ENCODE measurements around the gene IFRD1.
"Not testable (repeated sequence)": the region's sequence is repeated elsewhere in the genome, so short reads cannot be mapped to it uniquely, and the experiment has no call there.

Gene IFRD1

DNA sequence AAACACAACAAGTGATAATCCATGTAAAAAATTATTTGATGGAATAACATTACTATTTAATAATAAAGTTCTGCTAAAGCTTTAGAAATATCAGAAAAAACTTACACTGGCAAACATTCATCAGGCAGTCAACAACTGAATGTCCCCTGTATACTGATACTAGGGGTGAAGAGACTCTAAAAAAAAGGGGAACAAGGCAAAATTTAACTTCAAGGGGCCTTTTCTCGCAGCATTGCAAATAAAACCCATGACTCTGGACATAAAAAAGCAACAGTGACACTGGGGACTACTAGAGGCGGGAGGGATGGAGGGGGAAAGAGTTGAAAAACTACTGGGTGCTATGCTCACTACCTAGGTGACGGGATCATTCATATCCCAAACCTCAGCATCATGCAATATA is 5.8 kb upstream of the IFRD1 start:
- DNase-seq = no peak

- DNase-seq = no peak
Observed at GRCh38 chr7:112446431-112446830, 3.8 kb upstream of the IFRD1 start.

GRCh38 chr7:112447406-112447805 is 2.9 kb upstream of the IFRD1 start:
- no peak for DNase-seq

DNA sequence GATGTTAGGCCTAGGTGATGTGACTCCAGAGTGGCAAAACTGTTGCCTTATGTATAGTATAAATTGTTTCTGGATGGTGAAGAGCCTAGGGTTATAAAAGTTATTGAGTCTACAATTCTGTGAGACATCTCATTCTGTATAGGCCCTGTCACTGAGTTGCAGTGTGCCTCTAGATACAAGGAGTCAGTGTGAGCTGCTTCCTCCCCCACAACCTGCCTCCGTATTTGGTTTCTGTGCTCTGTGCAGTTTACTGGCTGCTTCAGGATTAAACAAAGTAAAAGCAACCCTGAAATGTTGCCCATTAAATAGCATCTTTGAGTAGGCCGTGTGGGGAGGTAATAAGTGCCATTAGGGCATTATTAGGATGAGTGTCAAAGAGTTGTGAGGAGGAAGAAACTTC is 1.9 kb upstream of the IFRD1 start:
- no peak for DNase-seq

- no peak for DNase-seq
Observed at GRCh38 chr7:112448891-112449290, 1.4 kb upstream of the IFRD1 start.

- no peak for DNase-seq
Observed at GRCh38 chr7:112449353-112449752, 907 bp upstream of the IFRD1 start.

DNA sequence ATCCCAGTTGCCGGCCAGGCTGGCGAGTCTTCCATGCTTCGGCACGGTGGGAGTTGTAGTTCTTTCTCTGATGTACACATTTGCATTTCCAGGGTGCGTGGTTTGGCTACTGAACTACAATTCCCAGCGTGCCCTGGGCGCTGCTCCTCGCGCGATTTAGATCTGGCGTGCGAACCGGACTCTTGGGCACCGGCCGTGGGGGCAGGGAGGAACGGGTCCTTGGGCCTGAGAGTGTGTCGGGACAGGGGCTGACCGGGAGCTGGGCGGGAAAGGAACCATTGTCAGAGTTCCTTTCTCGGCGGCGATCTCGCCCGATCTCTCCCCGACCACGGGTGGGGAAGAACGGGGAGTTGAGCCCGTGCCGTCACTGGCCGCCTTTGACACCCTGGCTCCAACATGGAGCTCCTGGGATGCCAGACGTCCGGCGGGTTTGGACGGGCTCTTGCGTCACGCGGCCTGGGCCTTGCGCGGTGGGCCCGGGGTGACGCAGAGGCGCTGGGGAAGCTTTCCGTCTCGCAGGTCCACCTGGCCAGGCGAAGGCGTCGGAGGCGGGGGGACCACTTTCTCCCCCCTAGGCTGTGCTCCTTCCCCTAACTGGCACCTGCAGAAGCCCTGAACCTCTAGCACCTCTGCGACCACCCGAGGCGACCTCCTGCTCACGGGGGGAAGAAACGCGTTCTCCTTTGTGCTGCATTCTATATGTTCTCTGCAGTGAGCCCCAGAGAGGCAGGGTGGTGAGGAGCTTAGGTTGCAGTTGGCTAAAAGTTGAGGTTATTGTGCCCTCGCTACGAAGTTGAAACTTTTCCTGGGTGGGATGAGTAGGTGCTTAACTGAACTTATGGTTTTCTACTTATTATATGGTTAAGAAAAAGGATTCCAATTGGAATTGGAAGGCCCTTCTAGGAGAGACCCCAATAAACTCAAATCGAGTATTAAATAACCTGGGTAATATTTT is 824 bp downstream of the IFRD1 start:
- peak; percentile 95 for DNase-seq

DNA sequence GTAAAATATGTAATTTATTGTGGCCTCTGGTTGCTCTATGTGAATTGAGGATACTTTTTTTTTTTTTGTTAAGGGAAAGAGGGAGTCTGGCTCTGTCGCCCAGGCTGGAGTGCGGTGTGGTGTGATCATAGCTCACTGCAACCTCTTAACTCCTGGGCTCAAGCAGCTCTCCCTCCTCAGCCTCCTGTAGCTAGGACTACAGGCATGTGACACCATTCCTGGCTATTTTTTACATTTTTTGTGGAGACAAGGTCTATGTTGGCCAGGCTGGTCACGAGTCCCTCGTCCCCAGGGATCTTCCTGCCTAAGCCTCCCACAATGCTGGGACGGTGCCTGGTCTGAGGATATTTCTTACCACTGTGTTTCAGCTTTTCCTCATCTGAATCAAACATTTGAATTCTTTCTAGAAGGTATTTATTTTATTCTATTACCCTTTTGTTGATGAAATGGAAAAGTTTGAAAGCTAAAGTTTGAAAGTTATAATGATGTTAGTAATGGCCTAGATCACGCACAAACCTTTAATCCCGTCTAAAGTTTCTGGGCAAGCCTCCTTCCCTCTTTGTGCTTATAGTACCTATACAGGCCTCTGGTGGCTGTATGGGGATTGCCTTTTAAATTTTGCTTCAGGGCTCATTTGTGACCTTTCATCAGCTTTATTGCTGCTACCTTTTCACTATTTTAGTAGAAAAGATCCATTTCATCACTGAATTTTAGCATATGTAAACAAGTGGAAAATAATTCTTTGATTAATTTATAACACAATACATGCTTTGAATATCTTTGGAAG is 2.0 kb downstream of the IFRD1 start:
- DNase-seq = peak; percentile 47

GRCh38 chr7:112453505-112454171 is 3.4 kb downstream of the IFRD1 start:
- no peak for DNase-seq

DNA sequence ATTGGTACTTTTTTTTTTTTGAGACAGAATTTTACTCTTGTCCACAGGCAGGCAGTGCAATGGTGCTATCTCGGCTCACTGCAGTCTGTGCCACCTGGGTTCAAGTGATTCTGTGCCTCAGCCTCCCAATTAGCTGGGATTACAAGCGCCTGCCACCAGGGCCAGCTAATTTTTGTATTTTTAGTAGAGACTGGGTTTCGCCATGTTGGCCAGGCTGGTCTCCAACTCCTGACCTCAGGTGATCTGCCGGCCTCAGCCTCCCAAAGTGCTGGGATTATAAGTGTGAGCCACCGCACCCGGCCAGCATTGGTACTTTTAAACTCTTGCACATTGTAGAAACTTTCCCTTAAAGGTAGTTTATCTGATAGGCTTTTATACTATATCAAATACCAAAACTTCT is 3.9 kb downstream of the IFRD1 start:
- DNase-seq = not testable (repeated sequence)

GRCh38 chr7:112459645-112460044 is 9.4 kb downstream of the IFRD1 start:
- no peak for DNase-seq

- no peak for DNase-seq
Observed at GRCh38 chr7:112462236-112462635, 12.0 kb downstream of the IFRD1 start.

DNA sequence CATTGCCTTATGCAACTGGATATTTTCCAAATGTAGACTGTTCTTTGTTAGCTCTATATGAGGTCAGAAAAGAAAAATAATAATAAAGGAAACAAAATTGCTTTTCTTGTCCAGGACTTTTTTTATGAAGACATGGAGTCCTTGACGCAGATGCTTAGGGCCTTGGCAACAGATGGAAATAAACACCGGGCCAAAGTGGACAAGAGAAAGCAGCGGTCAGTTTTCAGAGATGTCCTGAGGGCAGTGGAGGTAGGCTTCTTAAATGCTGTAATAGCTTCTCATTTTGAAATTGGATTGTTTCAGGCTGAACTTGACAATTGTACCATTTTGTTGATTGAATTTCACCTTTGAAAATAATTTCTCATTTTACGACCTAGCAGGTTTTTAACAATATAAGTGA is 17.6 kb downstream of the IFRD1 start:
- no peak for DNase-seq

DNA sequence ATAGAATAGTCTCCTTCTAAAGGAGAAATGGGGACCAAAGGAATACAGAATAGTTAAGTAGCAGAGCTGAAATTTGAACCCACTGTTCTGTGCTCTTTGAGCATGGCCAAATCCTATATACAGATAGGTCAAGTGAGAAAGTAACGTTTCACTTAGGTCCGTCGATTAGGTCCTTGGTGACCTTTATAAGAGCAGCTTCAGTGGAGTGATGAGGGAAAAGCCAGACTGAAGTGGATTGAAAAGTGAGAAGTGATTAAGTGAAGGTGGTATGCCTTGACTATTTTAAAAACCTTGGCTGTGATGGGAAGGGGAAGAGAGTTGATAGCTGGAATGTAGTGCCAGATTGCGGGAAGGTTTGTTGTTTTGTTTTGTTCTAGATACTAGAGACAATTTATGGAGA is 19.9 kb downstream of the IFRD1 start:
- no peak for DNase-seq

- no peak for DNase-seq
Observed at GRCh38 chr7:112476390-112477052, 26.3 kb downstream of the IFRD1 start.

DNA sequence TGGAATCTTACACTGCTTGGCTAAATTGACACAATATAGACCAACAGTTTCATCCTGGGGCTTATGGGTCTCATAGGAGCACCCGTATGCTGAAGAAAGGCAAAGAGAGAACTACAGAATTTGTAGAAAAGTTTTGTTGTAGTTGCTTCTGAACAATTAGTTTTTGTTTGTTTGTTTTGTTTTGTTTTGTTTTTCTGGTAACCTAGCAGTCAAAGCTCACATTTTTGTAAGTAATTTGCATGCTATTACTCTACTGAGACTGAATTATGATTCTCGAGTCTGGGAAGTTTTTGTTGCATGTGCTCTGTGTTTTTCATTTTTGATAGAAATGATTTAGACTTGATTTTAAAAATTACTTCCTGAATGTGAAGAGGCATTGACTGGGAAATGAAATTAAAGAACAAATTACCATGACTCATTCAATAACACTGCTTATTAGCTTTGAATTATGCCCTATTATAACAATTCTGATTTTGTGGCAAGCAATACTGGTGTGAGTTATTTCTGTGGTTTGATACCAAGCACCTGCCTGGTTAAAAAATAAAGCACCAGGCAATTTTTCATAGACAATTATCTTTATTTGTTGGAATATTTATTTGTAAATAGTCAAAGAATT is 31.0 kb downstream of the IFRD1 start:
- no peak for DNase-seq

DNA sequence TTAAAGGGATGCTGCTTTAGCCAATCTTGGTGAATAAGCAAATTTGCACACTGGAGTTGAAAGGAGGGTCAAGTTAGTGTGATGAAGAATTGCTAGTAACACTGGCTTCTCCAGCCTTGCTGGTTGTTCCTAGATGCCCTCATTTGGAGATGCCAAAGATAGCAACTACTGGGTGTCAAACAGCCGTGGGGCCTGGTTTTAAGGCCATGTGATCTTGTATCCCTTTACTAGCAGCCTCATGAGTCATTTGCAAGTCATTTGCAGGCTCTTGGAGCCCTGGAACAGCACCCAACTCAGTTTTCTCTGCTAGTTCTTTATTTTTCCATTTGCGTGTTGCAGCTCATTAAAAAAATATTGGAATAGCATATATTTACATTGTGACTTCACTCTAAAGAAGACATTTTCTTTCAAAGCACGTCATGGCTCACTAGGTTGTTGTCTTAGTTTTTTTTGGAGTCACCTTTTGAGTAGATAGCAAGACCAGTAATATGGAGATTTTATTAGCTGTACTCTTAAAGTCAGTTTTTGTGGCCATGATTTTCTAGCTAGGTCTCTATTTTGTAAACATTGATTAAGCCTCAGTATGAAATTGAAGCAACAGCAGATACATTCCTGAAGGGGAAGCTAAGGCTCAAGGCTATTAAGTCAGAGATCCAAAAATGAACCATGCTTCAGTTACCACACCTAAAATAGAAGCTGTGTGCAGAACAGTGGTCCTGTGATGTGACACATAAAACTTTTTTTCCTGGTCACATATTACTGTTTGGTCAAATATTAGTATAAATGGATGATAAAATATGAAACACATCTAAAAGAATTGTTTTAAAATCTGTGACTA is 31.8 kb downstream of the IFRD1 start:
- DNase-seq = no peak

DNA sequence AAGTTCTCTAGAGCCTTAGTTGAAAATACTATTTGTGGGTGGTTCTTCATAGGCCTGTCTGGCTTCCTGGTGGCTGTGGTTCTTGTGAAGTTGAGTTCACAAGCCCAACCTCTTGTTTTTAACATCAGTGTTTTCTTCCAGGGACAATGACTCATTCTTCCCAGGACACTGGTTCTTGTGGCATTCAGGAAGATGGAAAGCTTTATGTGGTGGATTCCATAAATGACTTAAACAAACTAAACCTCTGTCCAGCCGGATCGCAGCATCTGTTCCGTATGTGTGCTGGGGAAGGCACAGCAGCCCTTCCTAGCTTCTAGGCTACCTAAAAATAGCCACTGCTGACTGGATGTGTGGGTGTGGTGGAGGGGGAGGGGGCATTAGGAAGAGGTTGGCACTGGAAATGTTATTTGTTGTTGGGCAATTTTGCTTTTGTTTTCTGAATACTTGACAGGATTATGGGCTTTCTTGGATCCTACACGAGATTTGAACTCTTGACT is 34.5 kb downstream of the IFRD1 start:
- DNase-seq = no peak

DNA sequence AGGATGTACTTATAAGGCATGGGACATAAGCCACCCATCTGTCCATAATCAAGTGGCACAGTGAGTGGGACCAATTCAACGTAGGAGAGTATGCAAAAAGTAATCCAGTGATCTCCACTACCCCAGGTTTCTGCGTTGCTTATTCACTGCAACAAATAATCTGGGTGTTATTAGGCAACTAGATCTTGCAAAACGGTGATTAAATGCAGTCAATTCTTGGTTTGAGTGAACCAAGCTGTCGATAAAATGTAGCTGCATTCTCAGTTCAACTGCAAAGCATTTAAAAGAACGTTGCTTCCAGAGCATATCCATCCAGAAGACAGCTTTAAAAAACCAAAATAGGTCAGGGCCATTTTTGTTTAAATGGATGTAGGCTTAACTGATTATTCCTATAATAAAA is 35.5 kb downstream of the IFRD1 start:
- DNase-seq = no peak

- no peak for DNase-seq
Observed at GRCh38 chr7:112487457-112488263, 37.4 kb downstream of the IFRD1 start.

DNA sequence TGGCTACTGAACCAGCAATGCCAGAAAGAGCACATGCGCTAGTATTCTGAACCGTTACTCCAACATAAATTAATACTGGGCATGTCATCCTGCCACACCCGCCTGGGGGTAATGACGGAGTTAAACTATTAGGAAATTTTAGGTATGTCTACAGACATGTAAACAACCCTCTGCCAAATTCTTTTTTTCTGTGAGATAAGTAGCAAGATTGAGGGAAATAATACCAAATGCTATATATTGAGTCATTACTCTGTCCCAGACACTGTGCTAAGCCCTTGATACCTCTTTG is 37.9 kb downstream of the IFRD1 start:
- DNase-seq = no peak

Measured in DMS 273 treated with DMSO at 0.1 percent for 48 hours (cell line).